Stimulated activated CD4-positive, alpha-beta T cell treated with anti-CD3 and anti-CD28 coated beads, Interleukin-4, amount 100 ng/mL, for 4 hours (primary cell): ENCODE measurements around the gene SREBF2.

Source experiments
- DNase-seq, 2 experiments: peaks; one replicate each; pipeline ENCODE4 v3.0.0-alpha.2; 2020

Gene SREBF2

DNA sequence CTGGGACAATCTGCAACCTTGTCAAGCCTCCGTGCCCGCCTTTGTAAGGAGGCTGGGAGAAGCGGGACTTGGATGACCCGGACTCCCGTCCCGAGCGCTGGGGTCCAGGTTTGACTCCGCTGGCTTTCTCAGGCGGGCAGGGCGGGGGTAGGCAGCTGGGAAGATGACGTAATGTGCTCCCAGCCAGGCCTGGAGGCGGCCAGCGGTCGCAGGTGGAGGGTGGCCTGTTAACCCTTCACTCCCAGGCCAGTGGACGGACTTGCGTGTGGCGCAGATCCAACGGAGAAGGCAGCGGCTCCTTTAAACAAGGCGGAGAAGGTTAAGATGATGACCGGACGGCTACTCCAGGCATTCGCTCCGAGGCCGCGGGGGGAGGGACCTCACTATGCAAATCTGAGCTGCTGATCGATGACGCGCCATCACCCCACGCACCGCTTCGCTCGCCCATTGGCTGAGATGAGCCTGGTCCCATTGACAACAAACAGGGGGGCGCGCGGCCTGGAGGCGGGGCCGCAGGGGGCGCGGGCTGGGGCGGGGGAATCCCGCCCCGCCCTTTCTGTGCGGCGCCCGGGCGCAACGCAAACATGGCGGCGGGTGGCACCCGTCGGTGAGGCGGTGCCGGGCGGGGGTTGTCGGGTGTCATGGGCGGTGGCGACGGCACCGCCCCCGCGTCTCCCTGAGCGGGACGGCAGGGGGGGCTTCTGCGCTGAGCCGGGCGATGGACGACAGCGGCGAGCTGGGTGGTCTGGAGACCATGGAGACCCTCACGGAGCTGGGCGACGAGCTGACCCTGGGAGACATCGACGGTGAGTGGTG lies at the start of gene SREBF2:
Gene SREBF2 (plus strand): TSS at position 553 of the 816 bp plus-strand sequence. CDS start 166 bp downstream, at position 719.
- DNase-seq = peak; percentile 98 to 99

DNA sequence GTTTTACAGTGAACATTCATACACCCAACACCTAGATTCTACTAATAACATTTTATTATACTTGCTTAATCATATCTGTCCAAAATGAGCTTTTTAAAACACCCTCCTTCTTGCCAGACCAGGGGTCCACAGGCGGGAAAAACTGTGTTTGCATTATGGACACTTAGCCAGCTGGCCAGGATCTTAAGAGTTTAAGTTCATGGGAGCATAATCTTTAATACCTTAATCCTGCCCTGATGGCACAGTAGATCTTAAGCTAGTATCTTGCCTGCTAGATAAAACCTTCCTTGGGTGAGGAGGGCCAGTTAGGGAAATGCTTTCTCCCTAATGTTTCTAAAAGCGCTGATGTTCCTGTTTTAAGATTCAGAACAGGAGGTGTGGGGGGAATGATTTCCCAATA lies 45.6 kb upstream of the SREBF2 start:
- DNase-seq = no peak

DNA sequence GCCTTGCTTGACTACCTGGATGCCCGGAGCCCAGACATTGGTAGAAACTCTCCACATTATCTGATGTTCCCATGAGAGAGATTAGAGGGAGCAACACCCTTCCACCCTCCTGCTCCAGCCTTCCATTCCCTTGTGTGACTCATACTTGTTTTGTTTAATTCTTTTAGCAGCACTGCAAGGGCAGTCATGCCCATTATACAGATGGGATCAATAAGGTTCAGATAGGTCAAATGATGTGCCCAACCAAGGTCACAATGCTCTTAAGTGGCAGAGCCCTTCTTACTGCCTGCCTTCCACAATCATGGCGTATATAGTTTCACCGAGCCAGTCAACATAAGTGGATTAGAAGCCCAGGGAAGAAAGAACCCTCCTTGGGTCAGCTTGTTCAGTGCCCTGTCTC lies 39.0 kb upstream of the SREBF2 start:
- DNase-seq = no peak

DNA sequence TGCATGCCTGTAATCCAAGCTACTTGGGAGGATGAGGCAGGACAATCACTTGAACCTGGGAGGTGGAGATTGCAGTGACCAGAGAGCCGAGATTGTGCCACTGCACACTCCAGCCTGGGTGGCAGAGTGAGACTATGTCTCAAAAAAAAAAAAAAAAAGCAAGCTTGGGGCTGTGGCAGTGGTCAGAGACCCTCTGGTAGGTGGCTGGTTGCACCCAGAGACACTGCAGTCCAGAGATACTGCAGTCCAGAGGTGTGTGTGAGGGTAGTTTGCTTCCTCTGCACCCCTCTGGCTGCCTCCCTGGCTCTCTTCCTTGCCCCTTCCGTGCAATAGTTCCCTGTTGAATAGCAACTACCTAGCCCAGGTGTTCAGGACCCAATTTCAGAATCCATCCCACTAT lies 34.2 kb upstream of the SREBF2 start:
- no peak for DNase-seq

DNA sequence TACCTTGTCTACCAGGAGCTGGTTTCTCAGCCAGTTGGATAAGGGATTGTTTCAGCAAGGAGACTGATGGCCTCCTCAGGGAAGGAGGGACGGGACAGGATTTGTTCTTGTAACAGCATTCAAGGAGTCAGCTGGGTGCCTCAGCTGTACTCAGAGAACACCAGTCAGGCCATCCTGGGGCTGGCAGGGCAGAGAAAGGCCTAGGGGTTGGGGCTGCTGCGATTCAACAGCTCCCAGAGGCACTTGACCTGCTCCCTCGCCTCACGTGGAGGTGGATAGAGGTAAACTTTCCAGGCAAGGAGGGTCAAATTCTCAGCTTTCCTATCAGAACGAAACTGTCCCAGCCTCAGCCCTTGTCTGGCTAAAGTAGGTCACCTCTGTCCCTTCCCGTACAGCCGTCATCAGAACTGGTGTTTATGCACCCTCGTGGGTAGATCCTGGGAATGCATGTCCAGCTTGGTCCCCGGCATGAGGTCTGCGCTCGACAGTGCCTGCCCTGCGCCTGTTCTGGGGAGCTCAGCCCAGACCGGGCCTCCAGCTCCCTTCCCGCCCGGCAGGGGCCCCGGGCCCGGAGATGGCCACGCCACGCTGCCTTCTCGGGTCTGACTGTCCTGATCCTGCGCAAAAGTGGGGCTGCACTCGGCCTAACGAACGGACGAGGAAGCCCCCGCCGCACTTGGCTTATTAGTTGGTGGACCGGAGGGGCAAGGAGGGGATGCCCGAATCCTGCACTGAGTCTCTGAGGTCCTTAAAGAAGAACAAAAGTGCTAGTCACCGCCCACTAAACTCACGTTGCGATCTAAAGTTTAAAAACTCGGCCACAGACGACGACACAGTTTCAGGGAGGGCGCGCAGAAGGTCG lies 33.2 kb upstream of the SREBF2 start:
- no peak for DNase-seq

DNA sequence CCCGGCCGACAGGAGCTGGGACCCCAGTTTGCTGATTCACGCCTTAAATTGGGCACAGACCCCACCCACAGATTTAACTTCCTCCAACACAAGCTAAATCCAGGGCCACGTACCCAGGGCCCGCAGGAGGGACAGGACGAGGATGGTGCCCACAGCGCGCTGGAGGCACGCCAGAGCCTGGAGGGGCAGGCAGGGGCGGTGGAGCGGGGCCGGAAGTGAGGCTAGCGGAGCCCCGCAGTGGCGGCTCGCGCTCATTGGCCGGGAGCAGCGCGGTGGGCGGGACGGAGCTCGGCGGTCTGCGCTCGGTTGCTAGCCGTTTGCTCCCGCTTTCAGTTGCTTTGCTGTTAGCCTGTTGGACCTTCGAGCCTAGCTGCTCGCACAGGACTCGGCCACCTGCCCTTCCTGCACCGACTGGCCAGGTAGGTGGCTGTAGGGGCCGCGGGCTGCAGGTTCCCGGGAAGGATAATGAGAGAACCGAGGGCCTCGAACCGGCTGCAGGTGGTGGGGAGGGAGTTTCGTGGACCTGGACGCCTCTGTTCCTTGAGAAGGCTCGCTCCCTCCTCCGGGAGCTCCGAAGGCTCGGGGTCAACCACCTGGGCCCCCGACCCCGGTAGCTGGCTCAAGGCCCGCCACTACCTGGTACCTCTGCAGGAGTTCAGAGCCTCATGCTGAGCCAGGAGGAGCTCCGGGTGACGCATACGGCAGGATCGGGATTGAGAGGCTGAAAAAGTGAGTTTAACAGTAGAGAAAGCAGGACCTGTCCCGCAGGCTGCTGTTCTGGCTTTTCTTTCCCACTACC lies 32.4 kb upstream of the SREBF2 start, which contains the start of gene CCDC134:
Gene CCDC134 (plus strand): TSS at position 332 of the 799 bp plus-strand sequence. CDS start 8,212 bp downstream, outside the sequence.
- peak; percentile 86 to 91 for DNase-seq

DNA sequence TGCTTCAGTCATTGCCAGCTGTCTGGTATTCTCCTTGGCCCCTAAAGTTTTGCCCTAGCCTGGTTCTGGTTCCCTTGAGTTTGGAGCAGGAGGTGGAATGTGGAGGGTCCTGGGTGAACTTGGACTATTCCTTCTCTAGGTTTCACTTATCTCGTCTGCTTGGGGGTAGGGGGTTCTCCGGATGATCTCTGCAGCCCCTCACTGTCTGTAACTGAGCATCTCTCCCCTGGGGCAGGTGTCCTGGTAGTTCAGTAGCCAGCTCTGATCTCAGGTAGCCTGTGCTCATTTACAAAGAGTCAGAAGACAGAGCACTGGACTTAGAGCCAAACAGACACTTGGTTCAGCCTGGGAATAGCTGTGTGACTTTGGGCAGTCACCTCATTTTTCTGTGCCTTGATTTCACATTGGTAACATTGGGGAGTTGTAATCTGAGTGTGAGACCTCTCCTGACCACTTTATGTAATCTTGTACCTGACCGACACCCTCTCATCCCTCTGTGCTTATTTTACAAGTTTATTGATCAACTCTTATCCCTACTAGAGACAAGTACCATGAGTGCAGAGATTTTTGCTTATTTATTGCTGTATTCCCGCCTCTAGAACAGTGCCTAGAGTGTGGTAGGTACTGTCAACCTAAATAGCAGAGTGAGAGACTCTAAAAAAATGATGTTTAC lies 31.6 kb upstream of the SREBF2 start:
- DNase-seq = no peak

DNA sequence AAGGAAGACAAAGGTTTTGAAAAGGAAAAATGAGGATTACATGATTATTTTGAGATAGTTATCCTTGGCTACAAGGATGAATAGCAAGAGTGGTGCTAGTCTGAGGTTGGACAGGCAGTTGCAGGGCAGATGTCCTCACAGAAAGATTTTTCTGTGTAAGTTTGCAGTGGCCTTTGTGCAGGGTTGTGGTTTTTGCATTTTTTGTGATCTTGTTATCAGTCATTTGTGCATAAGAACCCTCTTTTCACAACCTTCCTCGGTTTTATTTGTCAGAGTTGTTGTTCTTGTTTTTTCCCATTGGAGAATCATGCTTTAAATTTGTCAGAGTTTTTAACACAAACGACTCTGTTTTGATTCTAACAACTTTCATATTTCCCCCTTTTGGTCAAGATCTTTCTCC lies 31.0 kb upstream of the SREBF2 start:
- no peak for DNase-seq

DNA sequence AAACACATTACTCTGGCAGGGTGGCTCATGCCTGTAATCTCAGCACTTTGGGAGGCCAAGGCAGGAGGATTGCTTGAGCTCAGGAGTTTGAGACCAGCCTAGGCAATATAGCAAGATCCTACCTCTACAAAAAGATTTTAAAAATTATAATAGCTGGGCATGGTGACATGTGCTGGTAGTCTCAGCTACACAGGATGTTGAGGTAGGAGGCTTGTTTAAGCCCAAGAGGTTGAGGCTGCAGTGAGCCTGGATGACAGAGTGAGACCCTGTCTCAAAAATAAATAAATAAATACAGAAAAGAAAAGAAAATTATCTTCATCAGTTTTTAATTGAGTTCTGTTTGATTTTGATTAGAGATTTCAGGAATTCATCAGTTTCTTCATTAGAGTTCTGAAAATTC lies 27.3 kb upstream of the SREBF2 start:
- DNase-seq = no peak

DNA sequence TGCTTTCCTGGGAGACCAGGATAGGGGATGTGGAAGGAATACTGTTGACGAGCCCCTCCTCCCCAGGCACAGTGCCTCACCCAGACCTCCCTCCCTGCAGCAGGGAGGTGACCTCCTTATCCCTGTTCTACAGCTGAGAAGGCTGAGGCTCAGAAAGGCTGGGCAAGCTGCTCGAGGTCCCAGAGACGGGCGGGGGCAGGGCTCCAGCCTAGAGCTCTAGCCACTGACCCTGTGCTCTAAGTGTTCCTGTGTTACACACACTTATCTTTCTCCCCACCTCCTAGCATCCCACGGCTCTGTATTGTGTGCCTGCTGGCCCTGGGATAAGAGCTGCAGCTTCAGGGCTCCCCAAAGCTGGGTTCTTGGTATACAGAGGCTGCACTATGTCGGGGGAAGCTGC lies 24.5 kb upstream of the SREBF2 start:
- no peak for DNase-seq

DNA sequence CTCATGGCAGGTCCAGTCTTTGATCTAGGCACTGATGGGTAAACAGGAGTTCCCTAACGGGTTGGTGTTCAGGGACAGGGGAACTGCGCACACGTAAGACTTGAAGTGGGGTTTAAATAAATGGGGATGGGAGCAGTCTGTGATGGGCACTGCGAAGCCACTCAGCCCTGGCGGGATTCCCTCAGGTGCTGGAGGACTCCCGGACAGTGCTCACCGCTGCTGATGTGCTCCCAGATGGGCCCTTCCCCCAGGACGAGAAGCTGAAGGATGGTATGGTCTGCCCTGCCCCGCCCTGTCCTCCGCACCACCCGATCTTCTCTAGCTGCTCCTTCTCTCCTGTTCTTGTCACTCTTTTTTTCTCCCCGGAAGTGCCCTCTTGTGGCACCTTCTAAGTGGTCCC lies 22.9 kb upstream of the SREBF2 start:
- no peak for DNase-seq

DNA sequence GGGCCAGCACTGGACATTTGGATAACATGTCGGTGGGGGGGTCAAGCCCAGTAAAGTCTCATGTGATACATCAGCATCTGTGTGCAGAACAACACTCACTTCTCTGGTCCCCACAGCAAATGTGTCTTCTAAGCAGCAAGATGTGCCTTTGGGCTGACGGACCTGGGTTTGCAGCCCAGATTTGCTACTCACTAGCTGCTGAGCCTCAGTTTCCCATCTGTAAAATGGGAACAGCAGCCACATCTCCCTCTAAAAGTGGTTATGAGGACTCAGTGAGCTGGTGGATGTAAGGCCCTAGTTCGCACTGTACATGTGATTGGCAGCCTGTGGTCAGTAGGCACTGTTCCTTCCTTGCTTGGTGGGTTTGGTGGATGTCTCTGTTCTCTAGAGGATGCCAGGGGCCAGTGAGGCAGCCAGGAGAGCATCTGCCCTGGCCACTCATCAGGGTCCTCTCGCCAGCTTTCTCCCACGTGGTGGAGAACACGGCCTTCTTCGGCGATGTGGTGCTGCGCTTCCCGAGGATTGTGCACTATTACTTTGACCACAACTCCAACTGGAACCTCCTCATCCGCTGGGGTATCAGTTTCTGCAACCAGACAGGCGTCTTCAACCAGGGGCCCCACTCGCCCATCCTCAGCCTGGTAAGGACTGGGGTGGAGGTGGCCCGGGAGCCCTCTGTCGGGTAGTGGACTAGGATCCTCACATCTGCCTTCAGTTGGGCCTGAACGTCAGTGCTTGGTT lies 19.9 kb upstream of the SREBF2 start:
- no peak for DNase-seq

DNA sequence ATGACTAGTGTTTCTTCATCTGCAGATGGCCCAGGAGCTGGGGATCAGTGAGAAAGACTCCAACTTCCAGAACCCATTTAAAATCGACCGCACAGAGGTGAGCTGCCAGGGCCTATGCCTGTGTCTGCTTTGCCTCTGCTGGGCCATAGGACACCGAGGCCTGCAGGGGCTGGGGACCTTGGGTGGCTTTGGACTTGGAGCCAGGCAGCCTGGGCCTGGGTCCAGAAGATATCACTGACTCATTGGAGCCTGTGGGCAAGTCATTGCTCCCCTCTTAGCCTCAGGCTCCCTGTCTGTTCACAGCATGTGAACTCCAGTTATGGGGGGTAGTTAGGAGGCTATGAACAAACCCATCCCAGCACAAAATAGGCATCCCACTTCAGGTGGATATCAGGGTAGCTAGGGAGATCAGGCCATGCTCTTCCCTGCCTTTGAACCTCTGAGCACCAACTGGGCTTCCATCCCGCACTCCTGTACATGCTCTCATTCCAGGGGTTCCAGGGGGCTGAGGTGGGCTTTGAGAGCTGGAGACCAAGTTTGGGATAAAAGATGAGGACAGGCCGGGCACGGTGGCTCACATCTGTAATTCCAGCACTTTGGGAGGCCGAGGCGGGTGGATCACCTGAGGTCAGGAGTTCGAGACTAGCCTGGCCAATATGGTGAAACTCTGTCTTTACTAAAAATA lies 19.0 kb upstream of the SREBF2 start:
- DNase-seq = no peak

DNA sequence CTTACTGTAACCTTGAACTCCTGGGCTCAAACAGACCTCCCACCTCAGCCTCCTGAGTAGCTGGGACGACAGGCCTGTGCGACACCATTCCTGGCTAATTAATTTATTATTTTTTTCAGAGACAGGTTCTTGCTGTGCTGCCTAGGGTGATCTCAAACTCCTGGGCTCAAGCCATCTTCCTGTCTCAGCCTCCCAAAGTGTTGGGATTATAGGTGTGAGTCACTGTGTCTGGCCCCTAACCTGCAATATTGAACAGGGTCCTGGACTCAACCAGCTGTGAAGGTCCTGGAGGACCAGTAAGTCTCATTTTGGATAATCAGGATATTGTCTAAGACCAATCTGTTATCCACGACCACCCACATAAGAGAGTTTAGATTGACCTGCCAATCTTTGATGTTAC lies 17.2 kb upstream of the SREBF2 start:
- DNase-seq = no peak

DNA sequence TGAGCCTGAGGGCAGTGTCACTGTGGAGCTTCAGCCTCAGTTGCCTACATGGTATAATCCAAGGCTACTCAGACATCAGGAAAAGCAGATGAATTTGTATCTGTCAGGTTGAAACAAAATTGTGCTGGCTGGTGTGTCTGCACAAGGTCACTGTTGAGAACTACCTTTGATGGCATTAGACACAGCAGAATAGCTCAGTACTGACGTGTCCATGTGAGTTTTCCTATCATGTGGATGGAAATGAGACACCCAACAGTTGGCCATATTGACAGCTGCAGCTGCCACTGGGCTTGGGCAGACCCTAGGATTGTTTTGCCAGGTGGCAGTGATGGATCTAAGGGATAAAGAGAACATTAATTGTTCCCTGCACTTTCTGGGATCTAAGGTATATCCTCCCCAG lies 16.7 kb upstream of the SREBF2 start:
- no peak for DNase-seq

DNA sequence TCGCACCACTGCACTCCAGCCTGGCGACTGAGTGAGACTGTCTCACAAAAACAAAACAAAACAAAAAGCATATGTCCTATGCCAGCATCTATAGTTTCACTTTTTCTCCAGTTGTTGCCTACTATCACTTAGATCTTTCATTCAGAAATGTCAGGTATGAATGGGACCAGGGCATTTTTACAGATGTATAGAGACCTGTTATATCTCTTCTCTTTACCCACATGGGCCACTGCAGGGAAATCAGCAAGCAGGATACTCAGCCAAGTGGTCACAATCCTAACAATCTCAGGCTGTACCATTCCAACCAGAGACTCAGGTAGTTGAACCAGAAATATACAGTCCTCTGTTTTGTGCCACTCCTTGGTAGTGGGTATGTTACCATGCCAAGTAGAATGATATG lies 16.0 kb upstream of the SREBF2 start:
- no peak for DNase-seq

DNA sequence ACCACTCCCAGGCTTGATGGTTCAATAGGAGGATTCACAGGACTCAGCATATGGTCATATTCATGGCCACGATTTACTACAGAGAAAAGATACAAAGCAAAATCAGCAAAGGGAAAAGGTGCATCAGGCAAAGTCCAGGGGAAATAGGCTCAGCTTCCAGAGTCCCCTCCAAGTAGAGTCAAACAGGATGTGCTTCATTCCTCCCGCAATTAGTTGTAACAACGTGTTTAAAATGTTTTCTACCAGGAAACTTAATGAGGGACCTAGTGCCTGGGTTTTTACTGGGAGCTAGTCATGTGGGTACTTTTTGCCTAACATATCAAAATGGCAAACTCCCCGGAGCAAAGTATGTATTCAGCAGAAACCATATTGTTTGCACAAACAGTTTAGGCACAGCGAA lies 14.9 kb upstream of the SREBF2 start:
- DNase-seq = no peak

DNA sequence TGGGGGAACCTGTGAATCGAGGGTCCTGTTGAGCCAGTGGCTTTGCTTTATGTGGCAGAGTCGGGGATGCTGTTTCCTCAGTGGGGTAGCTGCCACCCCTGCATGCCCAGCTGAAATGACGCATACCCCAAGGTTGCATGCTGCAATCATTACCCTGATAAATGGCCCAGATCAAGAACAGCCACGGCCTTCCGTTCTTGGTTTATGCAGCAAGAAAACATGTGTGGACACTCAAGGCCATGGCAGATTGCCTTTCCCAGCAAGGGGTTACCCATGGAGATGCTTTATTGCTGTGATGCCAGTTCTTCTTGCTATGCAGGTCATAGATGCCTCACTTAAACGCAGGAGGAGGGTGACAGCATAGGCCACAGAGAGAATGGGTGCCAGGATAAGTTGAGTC lies 14.3 kb upstream of the SREBF2 start:
- no peak for DNase-seq

DNA sequence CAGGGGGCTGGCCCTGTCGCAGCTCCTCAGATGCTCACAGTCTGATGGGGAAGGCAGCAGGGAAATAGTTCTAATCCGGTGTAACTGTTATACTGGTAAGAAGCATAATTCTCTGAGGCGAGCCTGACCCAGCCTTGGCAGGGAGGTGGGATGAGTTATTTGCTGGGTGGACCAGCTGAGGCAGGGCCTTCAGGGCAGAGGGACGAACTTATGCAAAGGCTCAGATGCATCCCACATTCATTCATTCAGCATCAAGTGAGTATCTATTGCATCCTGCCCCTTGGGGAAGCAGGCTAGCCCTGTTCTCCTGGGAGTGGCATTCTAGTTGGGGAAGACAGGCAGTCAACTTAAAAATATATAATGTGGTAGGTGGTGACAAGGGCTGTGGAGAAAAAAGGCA lies 13.6 kb upstream of the SREBF2 start:
- no peak for DNase-seq

DNA sequence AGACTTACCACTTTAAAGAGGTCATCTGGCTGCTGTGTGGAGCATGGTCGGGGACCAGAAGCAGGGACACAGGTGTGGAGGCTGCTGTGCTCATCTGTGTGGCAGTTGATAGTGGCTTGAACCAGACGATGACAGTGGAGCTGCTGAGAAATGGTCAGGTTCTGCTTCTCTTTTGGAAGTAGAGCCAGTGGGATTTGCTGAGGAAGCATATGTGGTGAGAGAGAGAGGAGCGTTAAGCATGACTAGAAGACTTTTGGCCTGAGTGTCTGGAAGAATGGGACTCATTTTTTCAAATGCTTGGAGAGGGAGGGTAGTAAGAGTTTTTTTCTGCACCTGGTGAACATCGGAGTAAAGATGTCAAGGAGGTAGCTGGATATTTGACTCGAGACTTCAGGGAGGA lies 12.5 kb upstream of the SREBF2 start:
- no peak for DNase-seq
